Right lobe of liver (tissue), 6 donors: ENCODE measurements around the gene IL22RA1. TPM values are rescaled to one million over a fixed set of nuclear protein-coding genes. Genes with fewer than 3 reads are reported as not detected.

Experiments
- ATAC-seq, 4 donors: fragments of 200-7000 bp; cut with Tn5 transposase; one replicate each; pipeline ENCODE4 v1.9.1; 2020; ENCODE audit warnings: mild to moderate bottlenecking in 4 of 4, moderate library complexity in 4 of 4
- DNase-seq, 3 donors: peaks; one replicate each; pipeline ENCODE4 v3.0.0-alpha.2; 2020
- H3K27ac ChIP-seq, 3 donors: fragments of 200-600 bp; one replicate each; pipeline ENCODE4 v1.8.0; 2022
- H3K27me3 ChIP-seq, 2 donors: fragments of 200-600 bp; one replicate each; pipeline ENCODE4 v1.8.0; 2022
- H3K36me3 ChIP-seq, 4 donors: fragments of 200-600 bp; sonication (generic) in 1 of 4; one replicate each; pipeline versions ENCODE4 v1.5.1 to v1.8.0; 2017 to 2022; ENCODE audit warnings: control low read depth in 1 of 4
- H3K4me1 ChIP-seq, 4 donors: fragments of 200-600 bp; sonication (generic) in 1 of 4; one replicate each; pipeline versions ENCODE4 v1.5.1 to v1.8.0; 2017 to 2022; ENCODE audit warnings: control low read depth in 1 of 4
- H3K4me3 ChIP-seq, 3 donors: fragments of 200-600 bp; one replicate each; pipeline ENCODE4 v1.8.0; 2022
- H3K9me3 ChIP-seq, 4 donors: fragments of 200-600 bp; sonication (generic) in 1 of 4; one replicate each; pipeline versions ENCODE4 v1.5.1 to v1.8.0; 2017 to 2022; ENCODE audit warnings: control low read depth in 1 of 4
- CTCF ChIP-seq, 4 donors: fragments of 200-600 bp in 3 of 4; fragments of 450-650 bp in 1 of 4; IDR thresholded peaks; one replicate each; pipeline versions ENCODE4 v1.5.1 to v1.8.0; 2016 to 2022; ENCODE audit warnings: antibody characterized with exemption in 4 of 4, mild to moderate bottlenecking in 2 of 4
- POLR2A ChIP-seq: fragments of 450-650 bp; IDR thresholded peaks from one replicate; pipeline ENCODE4 v1.6.1; 2017; ENCODE audit warnings: antibody characterized with exemption, mild to moderate bottlenecking
- WGBS: methylation state at CpG from one replicate; pipeline ENCODE4 v1.1.6; 2018; ENCODE audit warnings: low coverage, low lambda C conversion rate; ENCODE audit not compliant: insufficient coverage; ENCODE audit errors: missing lambda C conversion rate; 5-methylcytosine and 5-hydroxymethylcytosine counted together
- intact Hi-C, 2 donors: fragments of 100-400 bp; cut with DNase I; formaldehyde crosslinking; loops; one replicate each; pipeline versions ENCODE4 v1.11.2 to v1.14.1; 2022
- total RNA-seq, 6 experiments: library from RNA; depleted of rRNA in 2 of 6; stranded (reverse); fragments of >200 nt in 2 of 6; fragmentation: NEBNext Ultra II Directional in 3 of 6; extraction: Animal tissue kit (Norgen Biotek cat#: 25700) in 3 of 6; gene quantifications; one replicate each; pipeline versions ENCODE4 v1.1.0 to v1.2.4, GENCODE V29; 2016 to 2023
- donor health status: DM: no; HTN: yes; CAD: no.
- donor health status: DM: no; HTN: no; CAD: no.
- donor health status: DM: no; HTN: no; CAD: no.
- donor health status: DM: no; HTN: yes; CAD: no.
- donor health status: DM: no; HTN: yes; CAD: no.

Gene IL22RA1
- total RNA-seq, 6 experiments from 2014 or later: 1.8 to 4.5 (median 2.8) TPM

- Histone ChIP-seq H3K36me3 (no peaks in the 10 kb centered on the region), H3K27ac (peak overlapping the region in 1 of 3 donors; percentile 36)
- TF ChIP-seq CTCF (IDR thresholded peaks at IDR 0.05): no peak
- TF ChIP-seq POLR2A: peak; percentile 11
Observed at GRCh38 chr1:24119859-24120756, 22.8 kb downstream of the IL22RA1 start.

GRCh38 chr1:24119489-24119858 is 23.5 kb downstream of the IL22RA1 start:
- ATAC-seq (no peak), DNase-seq (no peak)
- no peaks in the 10 kb centered on the region for H3K36me3 ChIP-seq
- intact Hi-C loops: no loop called here
- H3K27me3 ChIP-seq: no peaks in the 10 kb centered on the region
- H3K4me1 ChIP-seq: peaks cover 0 to 25% (median 9%) of the 10 kb centered on the region in 4 donors
- no peaks in the 10 kb centered on the region for H3K9me3 ChIP-seq
- TF ChIP-seq POLR2A (no peak), CTCF (IDR thresholded peaks at IDR 0.05) (no peak)
- H3K4me3 ChIP-seq: no peak overlapping the region
- peak overlapping the region in 1 of 3 donors; percentile 36 for H3K27ac ChIP-seq
- WGBS: 57% methylated on average over 3 of the region's 5 CpGs

More at GRCh38 chr1:24119859-24120756, 22.8 kb downstream of the IL22RA1 start:
- intact Hi-C loops: no loop called here
- 10% methylated on average over 4 of the region's 17 CpGs for WGBS
- DNase-seq (peak; percentile 56 to 81 (median 80)), ATAC-seq (peak; percentile 79 to 91 (median 82))
- Histone ChIP-seq H3K4me3 (no peak overlapping the region), H3K4me1 (peaks cover 0 to 25% (median 9%) of the 10 kb centered on the region in 4 donors), H3K27me3 (no peaks in the 10 kb centered on the region), H3K9me3 (no peaks in the 10 kb centered on the region)

GRCh38 chr1:24118410-24119242 is 24.3 kb downstream of the IL22RA1 start:
- Histone ChIP-seq H3K27me3 (no peaks in the 10 kb centered on the region), H3K36me3 (no peaks in the 10 kb centered on the region), H3K4me3 (no peak overlapping the region), H3K9me3 (no peaks in the 10 kb centered on the region), H3K27ac (no peak overlapping the region), H3K4me1 (peaks cover 0 to 25% (median 9%) of the 10 kb centered on the region in 4 donors)
- intact Hi-C loops: no loop called here
- peak in 1 of 4 donors; percentile 33 for ATAC-seq
- TF ChIP-seq CTCF (IDR thresholded peaks at IDR 0.05) (no peak), POLR2A (no peak)
- no peak for DNase-seq
- WGBS: 50% methylated on average over 7 of the region's 8 CpGs

GRCh38 chr1:24117722-24118409 is 25.1 kb downstream of the IL22RA1 start:
- Histone ChIP-seq H3K9me3 (no peaks in the 10 kb centered on the region), H3K27me3 (no peaks in the 10 kb centered on the region), H3K4me1 (peaks cover 0 to 25% (median 9%) of the 10 kb centered on the region in 4 donors), H3K4me3 (no peak overlapping the region), H3K36me3 (no peaks in the 10 kb centered on the region), H3K27ac (no peak overlapping the region)
- no peak for TF ChIP-seq POLR2A
- TF ChIP-seq CTCF (IDR thresholded peaks at IDR 0.05): no peak
- DNase-seq (no peak), ATAC-seq (no peak)
- 95% methylated on average over 8 of the region's 14 CpGs for WGBS
- intact Hi-C loops: no loop called here
